HG03280 (cell line): ENCODE measurements around the gene C12orf75.
"Not testable (repeated sequence)": the region's sequence is repeated elsewhere in the genome, so short reads cannot be mapped to it uniquely, and the experiment has no call there.

ENCODE experiments used
- ATAC-seq: cut with Tn5 transposase; IDR thresholded peaks from one replicate; pipeline ENCODE4 v1.9.1; 2021; ENCODE audit warnings: mild to moderate bottlenecking, moderate library complexity; ENCODE audit not compliant: unreplicated experiment

Gene C12orf75

GRCh38 chr12:105369014-105369413 lies 38.5 kb downstream of the C12orf75 start:
- no peak for ATAC-seq

DNA sequence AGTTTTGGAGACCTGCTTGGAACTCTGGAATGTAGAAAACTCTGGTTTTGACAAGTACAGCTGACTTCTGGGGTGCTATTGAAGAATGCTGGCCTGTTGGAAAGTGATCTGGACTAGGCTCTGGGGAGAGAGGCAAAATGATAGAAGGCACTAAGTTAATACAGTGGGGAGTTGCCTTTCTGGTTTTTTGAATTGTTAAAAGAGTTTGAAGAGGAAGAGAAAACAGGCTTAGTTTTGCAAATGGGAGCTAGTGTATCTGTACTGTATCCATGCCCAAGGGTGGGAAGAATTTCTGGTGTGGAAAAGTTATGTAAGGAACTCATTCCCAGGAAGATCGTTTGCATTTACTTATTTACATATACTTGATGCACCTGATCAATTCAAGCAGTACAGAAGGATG lies 43.8 kb downstream of the C12orf75 start:
- no peak for ATAC-seq

GRCh38 chr12:105377077-105377476 lies 46.6 kb downstream of the C12orf75 start:
- ATAC-seq: no peak

GRCh38 chr12:105378911-105379310 lies 48.4 kb downstream of the C12orf75 start:
- ATAC-seq: no peak

- ATAC-seq: no peak
These were observed 52.5 kb downstream of the C12orf75 start for GRCh38 chr12:105382771-105383622.

GRCh38 chr12:105384220-105384619 lies 53.7 kb downstream of the C12orf75 start:
- ATAC-seq: no peak

DNA sequence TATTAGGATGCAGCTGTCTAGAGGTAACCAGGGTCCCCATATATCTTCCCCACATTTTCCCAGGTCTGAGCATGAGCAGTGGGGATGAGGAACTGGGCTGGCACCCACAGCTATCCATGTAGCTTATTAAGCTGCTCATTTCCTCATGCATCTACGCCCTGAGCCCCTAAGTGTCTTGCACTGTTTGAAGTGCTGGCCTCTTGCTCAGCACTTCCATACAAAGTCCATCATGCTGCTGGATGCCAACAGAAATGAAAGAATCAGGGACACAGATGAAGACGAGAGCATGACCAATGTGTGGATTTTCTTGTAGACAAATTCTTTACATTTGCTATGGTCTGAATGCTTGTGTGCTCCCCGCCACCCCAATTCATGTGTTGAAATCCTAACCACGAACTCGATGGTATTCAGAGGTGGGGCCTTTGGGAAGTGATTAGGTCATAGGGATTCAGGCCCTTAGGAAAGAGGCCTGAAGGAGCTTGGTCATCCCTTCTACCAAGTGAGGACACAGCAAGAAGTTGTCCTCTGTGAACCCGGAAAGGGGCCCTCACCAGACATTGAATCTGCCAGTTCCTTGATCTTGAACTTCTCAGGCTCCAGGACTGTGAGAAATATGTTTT lies 54.5 kb downstream of the C12orf75 start:
- no peak for ATAC-seq

DNA sequence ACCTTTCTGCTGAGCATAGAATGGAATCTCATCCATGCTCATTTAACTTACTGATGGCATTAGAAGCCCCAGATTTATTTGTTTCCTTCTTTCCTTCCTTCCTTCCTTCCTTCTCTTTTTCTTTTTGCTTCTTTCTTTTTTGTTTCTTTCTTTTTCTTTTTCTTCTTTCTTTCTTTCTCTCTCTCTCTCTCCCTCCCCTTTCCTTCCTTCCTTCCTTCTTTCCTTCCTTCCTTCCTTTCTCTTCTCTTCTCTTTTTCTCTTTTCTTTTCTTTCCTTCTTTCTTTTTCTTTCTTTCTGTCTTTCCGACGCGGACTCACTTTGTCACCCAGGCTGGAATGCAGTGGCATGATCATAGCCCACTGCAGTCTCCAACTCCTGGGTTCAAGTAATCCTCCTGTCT lies 55.9 kb downstream of the C12orf75 start:
- ATAC-seq: no peak

GRCh38 chr12:105391231-105391630 lies 60.7 kb downstream of the C12orf75 start:
- no peak for ATAC-seq

- no peak for ATAC-seq
These were observed 63.1 kb downstream of the C12orf75 start for GRCh38 chr12:105393587-105393986.

GRCh38 chr12:105396024-105396423 lies 65.5 kb downstream of the C12orf75 start:
- ATAC-seq: no peak

GRCh38 chr12:105396983-105397382 lies 66.5 kb downstream of the C12orf75 start:
- no peak for ATAC-seq

DNA sequence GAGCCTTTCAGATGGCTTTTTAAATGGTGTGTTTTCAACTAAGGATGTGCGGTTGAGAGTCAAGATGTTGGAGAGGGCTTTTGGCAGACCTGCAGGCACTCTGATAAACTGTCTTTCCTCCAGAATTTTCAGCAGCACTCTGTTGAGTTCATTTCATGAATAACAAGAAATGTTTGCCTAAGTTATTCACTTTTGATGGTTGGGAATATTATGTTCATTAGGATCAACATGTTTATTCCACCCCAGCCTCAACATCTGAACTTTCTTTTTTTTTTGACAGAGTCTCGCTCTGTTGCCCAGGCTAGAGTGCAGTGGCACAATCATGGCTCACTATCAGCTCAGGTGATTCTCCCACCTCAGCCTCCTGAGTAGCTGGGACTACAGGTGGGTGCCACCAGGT lies 68.4 kb downstream of the C12orf75 start:
- no peak for ATAC-seq

DNA sequence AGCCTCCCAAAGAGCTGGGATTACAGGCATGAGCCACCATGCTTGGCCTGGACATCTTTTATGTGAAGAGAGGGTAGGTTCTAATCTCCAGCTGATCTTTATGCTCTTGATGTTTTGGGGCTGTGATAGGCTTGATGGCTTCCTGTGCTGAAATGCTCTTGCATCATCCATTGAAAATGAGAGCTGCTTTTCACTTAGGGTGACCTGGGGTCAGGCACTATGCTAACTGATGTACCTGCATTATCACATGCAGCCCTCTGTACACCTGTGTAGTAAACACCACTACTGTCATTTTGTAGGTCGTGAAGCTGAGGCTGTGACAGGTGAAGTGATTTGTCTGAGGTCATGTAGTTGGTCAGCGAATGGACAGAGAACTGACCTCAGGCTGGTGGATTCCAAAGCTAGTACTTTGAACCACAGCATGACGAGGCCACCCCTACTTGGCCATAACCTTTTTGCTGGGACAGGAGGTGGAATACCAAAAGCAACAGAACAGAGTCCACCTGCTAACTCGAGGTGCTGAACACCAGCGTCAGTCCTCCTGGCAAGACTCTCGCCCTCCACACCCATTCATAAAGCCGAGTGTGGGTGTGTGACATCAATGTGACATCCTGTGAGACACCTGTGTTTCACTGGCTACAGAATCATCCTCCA lies 69.1 kb downstream of the C12orf75 start:
- ATAC-seq: no peak

GRCh38 chr12:105400227-105400626 lies 69.7 kb downstream of the C12orf75 start:
- ATAC-seq: no peak

- ATAC-seq: no peak
These were observed 70.7 kb downstream of the C12orf75 start for GRCh38 chr12:105401198-105401597.

GRCh38 chr12:105402366-105402765 lies 71.9 kb downstream of the C12orf75 start:
- no peak for ATAC-seq

DNA sequence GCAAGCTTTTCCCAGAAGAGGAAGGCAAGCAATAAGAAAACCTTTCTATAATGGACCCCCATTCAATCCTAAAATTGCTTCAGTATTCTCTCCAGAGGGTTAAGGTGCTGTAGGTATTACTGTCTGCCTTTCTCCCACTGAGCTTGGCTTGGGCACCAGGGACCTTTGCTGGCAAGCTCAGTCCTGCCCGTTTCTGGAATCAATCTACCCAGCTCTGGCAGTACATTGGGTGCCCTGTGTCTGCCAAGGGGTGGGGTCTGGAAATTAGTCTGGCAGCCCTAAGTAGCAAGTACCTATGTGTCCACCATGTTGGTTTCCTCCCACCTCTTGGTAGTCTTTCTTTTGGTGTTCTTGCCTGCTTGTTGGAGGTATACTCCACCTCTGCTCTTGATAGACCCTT lies 72.6 kb downstream of the C12orf75 start:
- ATAC-seq: no peak

DNA sequence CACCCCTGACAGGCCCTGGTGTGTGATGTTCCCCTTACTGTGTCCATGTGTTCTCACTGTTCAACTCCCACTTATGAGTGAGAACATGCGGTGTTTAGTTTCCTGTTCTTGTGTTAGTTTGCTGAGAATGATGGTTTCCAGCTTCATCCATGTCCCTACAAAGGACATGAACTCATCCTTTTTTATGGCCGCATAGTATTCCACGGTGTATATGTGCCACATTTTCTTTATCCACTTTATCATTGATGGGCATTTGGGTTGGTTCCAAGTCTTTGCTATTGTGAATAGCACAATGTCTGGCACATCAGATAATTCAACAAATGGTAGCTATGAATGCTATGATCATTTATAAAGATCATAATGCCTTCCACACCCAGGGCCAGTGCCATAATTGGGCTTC lies 73.6 kb downstream of the C12orf75 start:
- not testable (repeated sequence) for ATAC-seq

DNA sequence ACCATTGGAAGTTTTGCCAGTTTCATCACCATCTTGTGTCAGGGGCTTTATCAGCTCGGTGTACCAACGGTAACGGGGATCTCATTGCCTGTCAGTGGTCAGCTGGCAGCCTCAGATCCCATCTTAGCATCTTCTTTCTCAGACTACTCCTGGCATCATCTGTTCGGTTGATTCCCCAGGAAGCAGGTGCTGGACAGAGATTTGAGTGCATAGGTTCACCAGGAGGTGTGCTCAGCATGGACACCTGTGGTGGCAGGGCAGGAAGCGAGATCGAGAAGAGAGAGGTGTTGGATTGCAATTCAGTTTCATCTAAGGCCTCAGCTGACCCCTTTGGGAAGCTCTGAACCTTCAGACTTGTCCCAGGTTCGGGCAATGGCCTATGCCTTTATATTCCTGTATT lies 76.0 kb downstream of the C12orf75 start:
- ATAC-seq: no peak

DNA sequence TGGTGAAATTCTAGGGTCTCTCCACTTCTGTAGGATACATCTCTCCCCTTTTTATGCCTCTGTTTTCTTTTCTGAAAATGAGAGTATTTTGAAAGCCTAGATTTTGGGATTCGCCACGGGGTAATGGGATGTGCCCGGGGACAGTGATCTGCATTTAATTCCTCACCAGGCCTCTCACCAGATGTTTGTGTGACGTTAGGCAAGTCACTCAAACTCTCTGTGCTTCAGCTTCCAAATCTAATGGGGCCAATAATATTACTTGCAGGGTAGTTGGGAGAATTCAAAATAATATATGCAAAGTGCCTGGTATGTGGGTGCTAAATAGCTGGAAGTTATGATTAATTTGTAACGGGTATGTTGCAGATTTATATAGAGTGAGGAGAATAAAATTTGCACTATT lies 78.8 kb downstream of the C12orf75 start:
- ATAC-seq: no peak
